ENCODE measurements around the gene SMDT1.
"Not testable (repeated sequence)": the region's sequence is repeated elsewhere in the genome, so short reads cannot be mapped to it uniquely, and the experiment has no call there.

Gene SMDT1

GRCh38 chr22:42130182-42130581 lies 50.7 kb downstream of the SMDT1 start:
- not testable (repeated sequence) for H3K4me3 Mint-ChIP-seq; H3K27me3 Mint-ChIP-seq (ENCODE audit: low read depth); H3K9me3 Mint-ChIP-seq; H3K36me3 Mint-ChIP-seq (ENCODE audit: low read depth); H3K4me1 Mint-ChIP-seq; H3K27ac Mint-ChIP-seq

GRCh38 chr22:42130639-42131431 lies 51.3 kb downstream of the SMDT1 start, which contains the start of gene CYP2D6:
Gene CYP2D6 (minus strand): TSS chr22:42130810. CDS start chr22:42130791, 19 bp downstream.
- not testable (repeated sequence) for H3K36me3 Mint-ChIP-seq (ENCODE audit: low read depth); H3K4me3 Mint-ChIP-seq; H3K27me3 Mint-ChIP-seq (ENCODE audit: low read depth); H3K4me1 Mint-ChIP-seq; H3K27ac Mint-ChIP-seq; H3K9me3 Mint-ChIP-seq

- Mint-ChIP-seq H3K27ac (no peak overlapping the region), H3K9me3 (no peaks in the 10 kb centered on the region), H3K4me3 (no peak overlapping the region), H3K4me1 (no peaks in the 10 kb centered on the region), H3K36me3 (ENCODE audit: low read depth) (no peaks in the 10 kb centered on the region), H3K27me3 (ENCODE audit: low read depth) (no peaks in the 10 kb centered on the region)
- TF ChIP-seq CTCF (IDR thresholded peaks at IDR 0.05; ENCODE audit: unreplicated experiment in 3 of 3), result no peak
These were observed 52.1 kb downstream of the SMDT1 start for GRCh38 chr22:42131562-42131961.

- TF ChIP-seq CTCF (IDR thresholded peaks at IDR 0.05; ENCODE audit: unreplicated experiment in 3 of 3), result no peak
- H3K27ac Mint-ChIP-seq, result no peak overlapping the region
- H3K36me3 Mint-ChIP-seq (ENCODE audit: low read depth), result no peaks in the 10 kb centered on the region
- no peaks in the 10 kb centered on the region for H3K9me3 Mint-ChIP-seq
- no peaks in the 10 kb centered on the region for H3K4me1 Mint-ChIP-seq
- no peaks in the 10 kb centered on the region for H3K27me3 Mint-ChIP-seq (ENCODE audit: low read depth)
- no peak overlapping the region for H3K4me3 Mint-ChIP-seq
These were observed 53.0 kb downstream of the SMDT1 start for GRCh38 chr22:42132457-42132856.
